HepG2 (cell line): ENCODE results near the gene RAD51D. TPM values are rescaled to one million over a fixed set of nuclear protein-coding genes. Genes with fewer than 3 reads are reported as not detected.
A peak's percentile ranks its signal among the peaks of the same experiment; 100 is the strongest.

Source experiments
- HDAC2 ChIP-seq: sonication (generic); formaldehyde crosslinking; IDR thresholded peaks from 2 replicates; pipeline ENCODE4 v1.4.0; 2020; ENCODE audit warnings: missing genetic modification reagents
- KDM2A ChIP-seq: sonication (generic); formaldehyde crosslinking; IDR thresholded peaks from 2 replicates; pipeline ENCODE4 v1.4.0; 2020; ENCODE audit warnings: low read depth, missing genetic modification reagents, borderline replicate concordance
- KDM6A ChIP-seq: IDR thresholded peaks from 2 replicates; pipeline ENCODE4 v1.6.1; 2016; ENCODE audit warnings: low read depth
- MIER3 ChIP-seq: IDR thresholded peaks from 2 replicates; pipeline ENCODE4 v1.6.1; 2016; ENCODE audit warnings: missing compliant biosample characterization, borderline replicate concordance
- RBFOX2 ChIP-seq: fragments of 200-400 bp; formaldehyde crosslinking; IDR thresholded peaks from 2 replicates; pipeline ENCODE4 v1.6.1; 2017; ENCODE audit warnings: low read depth, mild to moderate bottlenecking, low read length
- SKI ChIP-seq: fragments of 450-650 bp; IDR thresholded peaks from one replicate; pipeline ENCODE4 v1.6.1; 2018; ENCODE audit warnings: mild to moderate bottlenecking; ENCODE audit not compliant: partially characterized antibody
- TMF1 ChIP-seq: sonication (generic); formaldehyde crosslinking; IDR thresholded peaks from 2 replicates; pipeline ENCODE4 v1.8.1; 2022; ENCODE audit warnings: low read depth, missing genetic modification reagents
- ZMYM3 ChIP-seq: sonication (generic); formaldehyde crosslinking; IDR thresholded peaks from 2 replicates; pipeline ENCODE4 v1.5.1; 2020; ENCODE audit warnings: mild to moderate bottlenecking, missing genetic modification reagents
- polyA plus RNA-seq, 8 experiments: library from polyadenylated mRNA; depleted of rRNA in 3 of 8; stranded (reverse) in 7 of 8; unstranded in 1 of 8; fragments of >200 nt; fragmentation: Illumina TruSeq in 4 of 8; extraction: Trizol in 4 of 8; gene quantifications; 2 replicates each; pipeline versions ENCODE4 v1.2.1 to v1.2.3, GENCODE V29; 2011 to 2016; ENCODE audit warnings: low read depth in 4 of 8, missing spikeins in 1 of 8, mixed read lengths in 1 of 8; ENCODE audit not compliant: insufficient read depth in 1 of 8
- total RNA-seq, 5 experiments: library from RNA; depleted of rRNA; stranded (reverse); fragments of >200 nt; fragmentation: Illumina TruSeq; extraction: Trizol; gene quantifications; 2 replicates each; pipeline ENCODE4 v1.2.3, GENCODE V29; 2016; ENCODE audit warnings: low read depth in 1 of 5
- TF ChIP-seq, protein P1 (sequence below): IDR thresholded peaks from 2 replicates; pipeline ENCODE4 v1.4.0; 2020; ENCODE audit warnings: mild to moderate bottlenecking, missing genetic modification reagents
- TF ChIP-seq, protein P2 (sequence below): sonication (generic); formaldehyde crosslinking; conservative IDR thresholded peaks from 2 replicates; pipeline ENCODE4 v1.8.0; 2022; ENCODE audit warnings: mild to moderate bottlenecking, moderate library complexity, missing genetic modification reagents

RAD51D gene
- total and polyA plus RNA-seq, 2 of the 13 experiments (the other 11 are each of a cell fraction or from before 2014, with no cell fraction given): 6.7 to 13.1 TPM

DNA sequence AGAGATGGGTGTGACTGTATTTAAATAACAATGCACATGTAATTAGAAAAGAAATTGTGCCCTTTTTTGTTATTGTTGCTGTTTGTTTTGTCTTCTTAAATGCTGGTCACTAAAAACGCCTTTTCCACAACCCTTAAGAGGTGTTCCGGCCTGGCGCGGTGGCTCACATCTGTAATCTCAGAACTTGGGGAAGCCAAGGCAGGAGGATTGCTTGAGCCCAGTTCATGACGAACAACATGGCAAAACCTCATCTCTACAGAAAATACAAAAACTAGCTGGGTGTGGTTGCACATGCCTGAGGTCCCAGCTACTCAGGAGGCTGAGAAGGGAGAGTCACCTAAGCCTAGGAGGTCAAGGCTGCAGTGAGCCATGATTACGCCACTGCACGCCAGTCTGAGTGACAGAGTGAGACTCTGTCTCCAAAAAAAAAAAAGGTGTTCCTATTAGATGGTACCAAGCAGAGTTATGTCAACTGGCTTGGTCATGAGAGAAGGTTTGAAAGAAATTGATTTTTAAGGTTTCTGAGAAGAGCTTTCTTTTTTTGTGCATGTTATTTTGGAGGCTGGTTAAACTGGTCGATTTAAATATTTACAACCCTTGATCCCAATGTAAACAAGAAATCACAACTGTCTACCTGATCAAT, 32.6 kb downstream of the RAD51D start (continued):
- TF ChIP-seq, protein P1, sequence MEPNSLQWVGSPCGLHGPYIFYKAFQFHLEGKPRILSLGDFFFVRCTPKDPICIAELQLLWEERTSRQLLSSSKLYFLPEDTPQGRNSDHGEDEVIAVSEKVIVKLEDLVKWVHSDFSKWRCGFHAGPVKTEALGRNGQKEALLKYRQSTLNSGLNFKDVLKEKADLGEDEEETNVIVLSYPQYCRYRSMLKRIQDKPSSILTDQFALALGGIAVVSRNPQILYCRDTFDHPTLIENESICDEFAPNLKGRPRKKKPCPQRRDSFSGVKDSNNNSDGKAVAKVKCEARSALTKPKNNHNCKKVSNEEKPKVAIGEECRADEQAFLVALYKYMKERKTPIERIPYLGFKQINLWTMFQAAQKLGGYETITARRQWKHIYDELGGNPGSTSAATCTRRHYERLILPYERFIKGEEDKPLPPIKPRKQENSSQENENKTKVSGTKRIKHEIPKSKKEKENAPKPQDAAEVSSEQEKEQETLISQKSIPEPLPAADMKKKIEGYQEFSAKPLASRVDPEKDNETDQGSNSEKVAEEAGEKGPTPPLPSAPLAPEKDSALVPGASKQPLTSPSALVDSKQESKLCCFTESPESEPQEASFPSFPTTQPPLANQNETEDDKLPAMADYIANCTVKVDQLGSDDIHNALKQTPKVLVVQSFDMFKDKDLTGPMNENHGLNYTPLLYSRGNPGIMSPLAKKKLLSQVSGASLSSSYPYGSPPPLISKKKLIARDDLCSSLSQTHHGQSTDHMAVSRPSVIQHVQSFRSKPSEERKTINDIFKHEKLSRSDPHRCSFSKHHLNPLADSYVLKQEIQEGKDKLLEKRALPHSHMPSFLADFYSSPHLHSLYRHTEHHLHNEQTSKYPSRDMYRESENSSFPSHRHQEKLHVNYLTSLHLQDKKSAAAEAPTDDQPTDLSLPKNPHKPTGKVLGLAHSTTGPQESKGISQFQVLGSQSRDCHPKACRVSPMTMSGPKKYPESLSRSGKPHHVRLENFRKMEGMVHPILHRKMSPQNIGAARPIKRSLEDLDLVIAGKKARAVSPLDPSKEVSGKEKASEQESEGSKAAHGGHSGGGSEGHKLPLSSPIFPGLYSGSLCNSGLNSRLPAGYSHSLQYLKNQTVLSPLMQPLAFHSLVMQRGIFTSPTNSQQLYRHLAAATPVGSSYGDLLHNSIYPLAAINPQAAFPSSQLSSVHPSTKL: peak; percentile 88
- TF ChIP-seq KDM2A (CRISPR knock-in tag) (peak; percentile 53; the same call in 1 of the 2 replicates), HDAC2 (CRISPR knock-in tag) (peak; percentile 88), ZMYM3 (CRISPR knock-in tag) (0 out of 2 replicates have a peak, but pooled peaks have one; percentile 33), TMF1 (CRISPR knock-in tag) (no peak), SKI (peak; percentile 74), MIER3 (CRISPR knock-in tag) (peak; percentile 60; the same call in 1 of the 2 replicates), KDM6A (CRISPR knock-in tag) (peak; percentile 9; the same call in 1 of the 2 replicates), RBFOX2 (peak; percentile 25; the same call in 1 of the 2 replicates)
- TF ChIP-seq, protein P2, sequence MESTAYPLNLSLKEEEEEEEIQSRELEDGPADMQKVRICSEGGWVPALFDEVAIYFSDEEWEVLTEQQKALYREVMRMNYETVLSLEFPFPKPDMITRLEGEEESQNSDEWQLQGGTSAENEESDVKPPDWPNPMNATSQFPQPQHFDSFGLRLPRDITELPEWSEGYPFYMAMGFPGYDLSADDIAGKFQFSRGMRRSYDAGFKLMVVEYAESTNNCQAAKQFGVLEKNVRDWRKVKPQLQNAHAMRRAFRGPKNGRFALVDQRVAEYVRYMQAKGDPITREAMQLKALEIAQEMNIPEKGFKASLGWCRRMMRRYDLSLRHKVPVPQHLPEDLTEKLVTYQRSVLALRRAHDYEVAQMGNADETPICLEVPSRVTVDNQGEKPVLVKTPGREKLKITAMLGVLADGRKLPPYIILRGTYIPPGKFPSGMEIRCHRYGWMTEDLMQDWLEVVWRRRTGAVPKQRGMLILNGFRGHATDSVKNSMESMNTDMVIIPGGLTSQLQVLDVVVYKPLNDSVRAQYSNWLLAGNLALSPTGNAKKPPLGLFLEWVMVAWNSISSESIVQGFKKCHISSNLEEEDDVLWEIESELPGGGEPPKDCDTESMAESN (CRISPR knock-in tag): 0 out of 2 replicates have a peak, but pooled peaks have one; percentile 24
